Gastroesophageal sphincter (tissue), 4 donors: ENCODE data around the gene KCNMB1. TPM values are rescaled to one million over a fixed set of nuclear protein-coding genes. Genes with fewer than 3 reads are reported as not detected.
A peak's percentile ranks its signal among the peaks of the same experiment; 100 is the strongest.

Experiments
- ATAC-seq: fragments of 150-250 bp; one replicate; pipeline ENCODE4 v1.9.1; 2016; ENCODE audit warnings: mild to moderate bottlenecking, moderate library complexity
- H3K27ac ChIP-seq, 4 donors: fragments of 200-600 bp; sonication (generic) in 3 of 4; 1 replicate in 3 of 4; 2 replicates in 1 of 4; pipeline ENCODE4 v1.5.1; 2016 to 2019
- H3K27me3 ChIP-seq: fragments of 200-600 bp; sonication (generic); one replicate; pipeline ENCODE4 v1.5.1; 2019
- H3K36me3 ChIP-seq, 2 donors: fragments of 200-600 bp; sonication (generic); one replicate each; pipeline ENCODE4 v1.5.1; 2019; ENCODE audit warnings: control low read depth in 1 of 2
- H3K4me1 ChIP-seq, 3 donors: fragments of 200-600 bp; sonication (generic); 1 replicate in 2 of 3; 2 replicates in 1 of 3; pipeline ENCODE4 v1.5.1; 2016 to 2019; ENCODE audit warnings: control low read depth in 2 of 3
- H3K4me3 ChIP-seq, 2 donors: fragments of 200-600 bp; sonication (generic); one replicate each; pipeline ENCODE4 v1.5.1; 2019; ENCODE audit warnings: mild to moderate bottlenecking in 1 of 2, moderate library complexity in 1 of 2
- H3K9me3 ChIP-seq, 3 donors: fragments of 200-600 bp; sonication (generic); one replicate each; pipeline ENCODE4 v1.5.1; 2017 to 2019; ENCODE audit warnings: control low read depth in 2 of 3
- EP300 ChIP-seq: sonication (generic); formaldehyde crosslinking; IDR thresholded peaks from one replicate; pipeline ENCODE4 v1.6.1; 2017; ENCODE audit warnings: antibody characterized with exemption, mild to moderate bottlenecking
- POLR2A ChIP-seq, 2 donors: fragments of 450-650 bp; IDR thresholded peaks; one replicate each; pipeline ENCODE4 v1.6.1; 2017; ENCODE audit warnings: antibody characterized with exemption in 2 of 2, mild to moderate bottlenecking in 2 of 2, moderate library complexity in 1 of 2
- POLR2AphosphoS5 ChIP-seq: sonication (generic); formaldehyde crosslinking; IDR thresholded peaks from one replicate; pipeline ENCODE4 v1.6.1; 2017; ENCODE audit warnings: antibody characterized with exemption
- WGBS, 2 donors: methylation state at CpG; one replicate each; pipeline ENCODE4 v1.1.5; 2018; ENCODE audit warnings: low coverage in 1 of 2; 5-methylcytosine and 5-hydroxymethylcytosine counted together
- total RNA-seq, 4 donors: library from RNA; depleted of rRNA; stranded (reverse); fragments of >200 nt; gene quantifications; one replicate each; pipeline ENCODE4 v1.1.0, GENCODE V29; 2016
- TF ChIP-seq, protein P1 (sequence below), 4 experiments: fragments of 200-600 bp in 2 of 4; fragments of 450-650 bp in 2 of 4; sonication (generic) in 1 of 4; IDR thresholded peaks; one replicate each; pipeline ENCODE4 v1.5.1; 2017 to 2019; ENCODE audit warnings: antibody characterized with exemption in 4 of 4, mild to moderate bottlenecking in 2 of 4, moderate library complexity in 2 of 4

The KCNMB1 gene
- total RNA-seq, 4 donors from 2014 or later, result 38.0 to 78.3 (median 66.6) TPM

DNA sequence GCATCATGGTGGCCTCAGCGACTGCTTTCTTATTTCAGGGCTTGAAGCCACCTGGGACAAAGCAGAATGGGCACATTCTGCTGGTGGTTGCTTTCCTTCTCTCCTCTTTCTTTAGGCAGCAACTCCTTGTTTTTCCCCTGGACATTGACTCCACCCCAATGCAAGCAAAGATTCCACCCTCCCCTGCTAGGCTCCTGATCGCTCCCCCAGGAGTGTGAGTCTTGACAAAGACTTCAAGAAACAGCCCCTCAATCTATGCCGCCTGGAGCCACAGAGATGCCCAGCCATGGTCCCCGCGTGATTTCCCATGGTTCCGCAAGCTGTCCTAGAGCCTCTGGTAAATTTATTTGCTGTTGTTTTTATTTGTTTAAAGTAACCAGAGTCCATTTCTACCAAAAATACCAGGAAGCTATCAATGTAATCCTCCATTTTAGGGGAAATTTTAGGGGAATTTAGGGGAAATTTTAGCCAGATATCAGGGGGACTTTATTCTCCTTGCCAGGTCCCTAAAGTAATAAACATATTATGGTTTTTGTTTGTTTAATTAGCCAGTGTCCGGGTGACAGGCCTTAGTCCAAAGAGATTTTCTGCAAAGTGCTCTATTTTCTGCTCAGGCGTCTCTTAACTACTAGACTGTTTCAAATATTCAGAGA lies 2.3 kb downstream of the KCNMB1 start:
- 15 to 62% methylated on average over 4 to 6 of the region's 8 CpGs for WGBS, 2 donors
- Histone ChIP-seq H3K27me3 (no peaks in the 10 kb centered on the region), H3K4me1 (peaks cover 2 to 72% (median 5%) of the 10 kb centered on the region in 3 donors), H3K27ac (peak overlapping the region; percentile 92 to 95 (median 93)), H3K4me3 (peak overlapping the region; percentile 66 to 78), H3K9me3 (no peaks in the 10 kb centered on the region), H3K36me3 (peaks cover 0 to 36% of the 10 kb centered on the region in 2 donors)
- TF ChIP-seq, protein P1, sequence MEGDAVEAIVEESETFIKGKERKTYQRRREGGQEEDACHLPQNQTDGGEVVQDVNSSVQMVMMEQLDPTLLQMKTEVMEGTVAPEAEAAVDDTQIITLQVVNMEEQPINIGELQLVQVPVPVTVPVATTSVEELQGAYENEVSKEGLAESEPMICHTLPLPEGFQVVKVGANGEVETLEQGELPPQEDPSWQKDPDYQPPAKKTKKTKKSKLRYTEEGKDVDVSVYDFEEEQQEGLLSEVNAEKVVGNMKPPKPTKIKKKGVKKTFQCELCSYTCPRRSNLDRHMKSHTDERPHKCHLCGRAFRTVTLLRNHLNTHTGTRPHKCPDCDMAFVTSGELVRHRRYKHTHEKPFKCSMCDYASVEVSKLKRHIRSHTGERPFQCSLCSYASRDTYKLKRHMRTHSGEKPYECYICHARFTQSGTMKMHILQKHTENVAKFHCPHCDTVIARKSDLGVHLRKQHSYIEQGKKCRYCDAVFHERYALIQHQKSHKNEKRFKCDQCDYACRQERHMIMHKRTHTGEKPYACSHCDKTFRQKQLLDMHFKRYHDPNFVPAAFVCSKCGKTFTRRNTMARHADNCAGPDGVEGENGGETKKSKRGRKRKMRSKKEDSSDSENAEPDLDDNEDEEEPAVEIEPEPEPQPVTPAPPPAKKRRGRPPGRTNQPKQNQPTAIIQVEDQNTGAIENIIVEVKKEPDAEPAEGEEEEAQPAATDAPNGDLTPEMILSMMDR (IDR thresholded peaks at IDR 0.05), result no peak
- TF ChIP-seq POLR2A (IDR thresholded peaks at IDR 0.05) (no peak), EP300 (no peak), POLR2AphosphoS5 (no peak)
- ATAC-seq, result no peak

DNA sequence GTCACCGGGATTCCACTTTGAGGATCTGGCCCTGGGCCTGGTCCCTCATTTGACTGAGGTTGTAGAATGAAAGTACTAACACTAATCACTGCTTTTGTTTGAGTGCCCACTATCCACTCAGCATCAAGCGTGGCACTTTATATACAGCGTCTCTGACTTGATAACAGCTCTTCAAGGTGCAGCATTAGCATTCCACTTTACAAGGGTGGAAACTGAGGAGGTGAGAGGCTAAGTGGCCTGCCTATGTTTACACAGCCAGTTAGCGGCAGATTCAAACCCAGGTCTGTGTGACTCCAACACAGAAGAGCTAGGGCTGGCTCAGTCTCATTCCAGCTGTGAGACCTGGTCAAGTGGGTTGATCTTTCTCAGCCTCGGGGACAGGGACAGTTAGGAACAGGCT lies 5.9 kb downstream of the KCNMB1 start:
- no peak for ATAC-seq
- Histone ChIP-seq H3K9me3 (no peaks in the 10 kb centered on the region), H3K27ac (peak overlapping the region in 3 of 4 donors; percentile 64 to 93 (median 92)), H3K27me3 (no peaks in the 10 kb centered on the region), H3K36me3 (peaks cover 0 to 67% of the 10 kb centered on the region in 2 donors), H3K4me3 (no peak overlapping the region), H3K4me1 (peaks cover 0 to 81% (median 3%) of the 10 kb centered on the region in 3 donors)
- TF ChIP-seq POLR2A (IDR thresholded peaks at IDR 0.05) (no peak), EP300 (no peak), POLR2AphosphoS5 (no peak)
- TF ChIP-seq, protein P1 (IDR thresholded peaks at IDR 0.05), result no peak
- WGBS, 2 donors, result 78 to 80% methylated on average over 1 to 4 of the region's 5 CpGs

DNA sequence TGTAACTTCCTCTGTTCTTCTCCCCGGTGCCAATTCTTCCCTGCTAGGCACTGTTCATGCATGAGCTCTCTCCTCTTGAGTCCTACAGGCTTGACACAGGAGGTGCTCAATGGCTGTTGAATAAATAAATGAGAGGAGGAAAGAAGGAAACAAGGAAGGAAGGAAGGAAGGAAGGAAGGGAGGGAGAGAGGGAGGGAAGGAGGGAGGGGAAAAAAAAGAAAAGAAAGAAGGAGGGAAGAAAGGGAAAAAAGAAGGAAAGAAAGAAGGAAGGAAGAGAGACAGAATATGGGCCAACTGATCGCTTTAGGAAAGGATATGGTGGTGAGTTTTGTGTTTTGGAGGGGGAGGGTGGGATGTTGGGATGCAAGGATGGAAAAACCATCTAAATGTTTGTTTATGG lies 6.4 kb downstream of the KCNMB1 start:
- TF ChIP-seq, protein P1 (IDR thresholded peaks at IDR 0.05), result no peak
- TF ChIP-seq EP300 (no peak), POLR2AphosphoS5 (no peak), POLR2A (IDR thresholded peaks at IDR 0.05) (no peak)
- Histone ChIP-seq H3K27ac (peak overlapping the region in 3 of 4 donors; percentile 64 to 93 (median 92)), H3K9me3 (no peaks in the 10 kb centered on the region), H3K27me3 (no peaks in the 10 kb centered on the region), H3K4me1 (peaks cover 0 to 81% (median 3%) of the 10 kb centered on the region in 3 donors), H3K4me3 (no peak overlapping the region), H3K36me3 (peaks cover 0 to 71% of the 10 kb centered on the region in 2 donors)
- WGBS, 2 donors, result 85% methylated on average over 1 of the region's 2 CpGs; no CpG with 5 or more reads in 1 of the 2 donors
- ATAC-seq, result no peak

DNA sequence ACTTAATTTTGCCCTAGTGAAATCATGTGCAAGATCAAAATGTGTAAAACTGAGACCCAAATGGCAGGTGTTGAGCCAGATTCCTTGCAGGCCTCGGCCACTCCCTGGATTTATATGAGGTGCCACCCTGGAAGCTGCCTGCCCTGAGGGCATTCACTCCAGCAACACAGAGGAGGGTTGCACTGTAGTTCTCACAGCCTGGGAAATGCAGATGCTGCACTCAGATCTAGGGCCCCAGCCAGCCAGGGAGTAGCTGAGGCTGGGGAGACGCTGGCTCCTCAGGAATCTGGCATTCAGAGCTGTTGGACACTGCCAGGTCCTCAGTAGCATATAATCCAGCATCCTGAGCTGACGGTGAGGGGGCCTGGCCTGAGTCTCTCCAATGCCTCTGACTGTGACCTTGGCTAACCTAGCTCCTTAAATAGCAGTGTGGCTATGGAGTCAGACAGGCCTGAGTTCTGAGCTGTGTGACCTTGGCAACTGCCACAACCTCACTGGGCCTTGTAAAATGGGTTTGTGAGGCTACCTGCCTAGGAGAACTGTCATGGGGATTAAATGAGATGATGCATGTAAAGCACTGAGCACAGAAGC lies 8.7 kb downstream of the KCNMB1 start:
- no peaks in the 10 kb centered on the region for H3K27me3 ChIP-seq
- H3K36me3 ChIP-seq, result peaks cover 0 to 73% of the 10 kb centered on the region in 2 donors
- H3K27ac ChIP-seq, result peak overlapping the region; percentile 28 to 67 (median 41)
- TF ChIP-seq EP300, result no peak
- no peak for TF ChIP-seq POLR2A (IDR thresholded peaks at IDR 0.05)
- TF ChIP-seq POLR2AphosphoS5, result no peak
- TF ChIP-seq, protein P1 (IDR thresholded peaks at IDR 0.05), result no peak
- peaks cover 0 to 69% (median 3%) of the 10 kb centered on the region in 3 donors for H3K4me1 ChIP-seq
- no peaks in the 10 kb centered on the region for H3K9me3 ChIP-seq
- no peak for ATAC-seq
- WGBS, 2 donors, result no CpG with 5 or more reads among the region's 3 CpGs
- H3K4me3 ChIP-seq, result no peak overlapping the region

DNA sequence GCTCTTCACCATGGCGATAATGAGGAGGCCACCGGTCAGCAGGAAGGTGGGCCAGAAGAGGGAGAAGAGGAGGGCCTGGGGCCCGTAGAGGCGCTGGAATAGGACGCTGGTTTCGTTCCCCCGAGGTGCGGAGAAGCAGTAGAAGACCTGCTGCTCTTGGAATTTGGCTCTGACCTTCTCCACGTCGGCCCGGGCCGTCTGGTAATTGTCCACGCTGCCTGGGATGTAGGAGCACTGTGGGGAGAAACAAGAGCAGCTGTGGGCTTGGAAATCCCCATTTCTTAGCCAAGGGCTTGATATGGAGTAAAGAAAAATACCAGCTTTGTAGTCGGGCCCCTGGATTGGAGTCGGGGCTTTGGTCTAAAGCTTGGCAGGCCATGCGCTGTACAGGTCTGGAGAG lies 10.4 kb downstream of the KCNMB1 start:
- Histone ChIP-seq H3K27ac (peak overlapping the region in 1 of 4 donors; percentile 60), H3K4me1 (peaks cover 0 to 52% (median 0%) of the 10 kb centered on the region in 3 donors)
- 52% methylated on average over 13 of the region's 16 CpGs; no CpG with 5 or more reads in 1 of the 2 donors for WGBS, 2 donors

More for the DNA sequence above, 10.4 kb downstream of the KCNMB1 start:
- H3K36me3 ChIP-seq, result peaks cover 0 to 56% of the 10 kb centered on the region in 2 donors
- no peaks in the 10 kb centered on the region for H3K9me3 ChIP-seq
- H3K27me3 ChIP-seq, result no peaks in the 10 kb centered on the region
- ATAC-seq, result no peak
- H3K4me3 ChIP-seq, result no peak overlapping the region
- no peak for TF ChIP-seq EP300
- TF ChIP-seq POLR2AphosphoS5, result no peak
- no peak for TF ChIP-seq POLR2A (IDR thresholded peaks at IDR 0.05)
- TF ChIP-seq, protein P1 (IDR thresholded peaks at IDR 0.05), result no peak
